Panc1 (cell line): ENCODE data around the gene ATXN1.

Source experiments
- POLR2AphosphoS5 ChIP-seq: IDR thresholded peaks from 2 replicates; pipeline ENCODE4 v1.6.1; 2012; ENCODE audit warnings: mild to moderate bottlenecking, low read depth, low read length, moderate library complexity
- SIN3A ChIP-seq: IDR thresholded peaks from 2 replicates; pipeline ENCODE4 v1.6.1; 2012; ENCODE audit warnings: low read depth, mild to moderate bottlenecking, low read length, moderate library complexity, borderline replicate concordance; ENCODE audit not compliant: insufficient read depth
- TCF7L2 ChIP-seq: IDR thresholded peaks from 2 replicates; pipeline ENCODE4 v1.6.1; 2011; ENCODE audit warnings: mild to moderate bottlenecking, low read depth, low read length, inconsistent platforms
- TF ChIP-seq, protein P1 (sequence below): fragments of 450-650 bp; IDR thresholded peaks from 2 replicates; pipeline ENCODE4 v1.5.1; 2017; ENCODE audit warnings: mild to moderate bottlenecking
- TF ChIP-seq, protein P2 (sequence below), 2 experiments: IDR thresholded peaks; 2 replicates each; pipeline ENCODE4 v1.6.1; 2011 to 2012; ENCODE audit warnings: low read depth in 2 of 2, control low read depth in 1 of 2, low read length in 1 of 2, mild to moderate bottlenecking in 1 of 2, moderate library complexity in 1 of 2; ENCODE audit not compliant: insufficient read depth in 1 of 2

- TF ChIP-seq, protein P1, sequence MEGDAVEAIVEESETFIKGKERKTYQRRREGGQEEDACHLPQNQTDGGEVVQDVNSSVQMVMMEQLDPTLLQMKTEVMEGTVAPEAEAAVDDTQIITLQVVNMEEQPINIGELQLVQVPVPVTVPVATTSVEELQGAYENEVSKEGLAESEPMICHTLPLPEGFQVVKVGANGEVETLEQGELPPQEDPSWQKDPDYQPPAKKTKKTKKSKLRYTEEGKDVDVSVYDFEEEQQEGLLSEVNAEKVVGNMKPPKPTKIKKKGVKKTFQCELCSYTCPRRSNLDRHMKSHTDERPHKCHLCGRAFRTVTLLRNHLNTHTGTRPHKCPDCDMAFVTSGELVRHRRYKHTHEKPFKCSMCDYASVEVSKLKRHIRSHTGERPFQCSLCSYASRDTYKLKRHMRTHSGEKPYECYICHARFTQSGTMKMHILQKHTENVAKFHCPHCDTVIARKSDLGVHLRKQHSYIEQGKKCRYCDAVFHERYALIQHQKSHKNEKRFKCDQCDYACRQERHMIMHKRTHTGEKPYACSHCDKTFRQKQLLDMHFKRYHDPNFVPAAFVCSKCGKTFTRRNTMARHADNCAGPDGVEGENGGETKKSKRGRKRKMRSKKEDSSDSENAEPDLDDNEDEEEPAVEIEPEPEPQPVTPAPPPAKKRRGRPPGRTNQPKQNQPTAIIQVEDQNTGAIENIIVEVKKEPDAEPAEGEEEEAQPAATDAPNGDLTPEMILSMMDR: no peak
- no peak for TF ChIP-seq SIN3A
- TF ChIP-seq, protein P2, sequence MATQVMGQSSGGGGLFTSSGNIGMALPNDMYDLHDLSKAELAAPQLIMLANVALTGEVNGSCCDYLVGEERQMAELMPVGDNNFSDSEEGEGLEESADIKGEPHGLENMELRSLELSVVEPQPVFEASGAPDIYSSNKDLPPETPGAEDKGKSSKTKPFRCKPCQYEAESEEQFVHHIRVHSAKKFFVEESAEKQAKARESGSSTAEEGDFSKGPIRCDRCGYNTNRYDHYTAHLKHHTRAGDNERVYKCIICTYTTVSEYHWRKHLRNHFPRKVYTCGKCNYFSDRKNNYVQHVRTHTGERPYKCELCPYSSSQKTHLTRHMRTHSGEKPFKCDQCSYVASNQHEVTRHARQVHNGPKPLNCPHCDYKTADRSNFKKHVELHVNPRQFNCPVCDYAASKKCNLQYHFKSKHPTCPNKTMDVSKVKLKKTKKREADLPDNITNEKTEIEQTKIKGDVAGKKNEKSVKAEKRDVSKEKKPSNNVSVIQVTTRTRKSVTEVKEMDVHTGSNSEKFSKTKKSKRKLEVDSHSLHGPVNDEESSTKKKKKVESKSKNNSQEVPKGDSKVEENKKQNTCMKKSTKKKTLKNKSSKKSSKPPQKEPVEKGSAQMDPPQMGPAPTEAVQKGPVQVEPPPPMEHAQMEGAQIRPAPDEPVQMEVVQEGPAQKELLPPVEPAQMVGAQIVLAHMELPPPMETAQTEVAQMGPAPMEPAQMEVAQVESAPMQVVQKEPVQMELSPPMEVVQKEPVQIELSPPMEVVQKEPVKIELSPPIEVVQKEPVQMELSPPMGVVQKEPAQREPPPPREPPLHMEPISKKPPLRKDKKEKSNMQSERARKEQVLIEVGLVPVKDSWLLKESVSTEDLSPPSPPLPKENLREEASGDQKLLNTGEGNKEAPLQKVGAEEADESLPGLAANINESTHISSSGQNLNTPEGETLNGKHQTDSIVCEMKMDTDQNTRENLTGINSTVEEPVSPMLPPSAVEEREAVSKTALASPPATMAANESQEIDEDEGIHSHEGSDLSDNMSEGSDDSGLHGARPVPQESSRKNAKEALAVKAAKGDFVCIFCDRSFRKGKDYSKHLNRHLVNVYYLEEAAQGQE (IDR thresholded peaks at IDR 0.05; ENCODE audit: insufficient read depth in 1 of 2, low read depth in 2 of 2, low read length in 1 of 2): no peak
- TF ChIP-seq POLR2AphosphoS5: no peak
- no peak for TF ChIP-seq TCF7L2
Observed at GRCh38 chr6:16768477-16768830, 7.2 kb upstream of the ATXN1 start.
